HepG2 (cell line): ENCODE data around the gene CHST3. TPM values are rescaled to one million over a fixed set of nuclear protein-coding genes. Genes with fewer than 3 reads are reported as not detected.

Source experiments
- CREB1 ChIP-seq, 2 experiments: fragments of 450-650 bp in 1 of 2; IDR thresholded peaks; 2 replicates each; pipeline ENCODE4 v1.6.1; 2016 to 2017; ENCODE audit warnings: control low read depth in 1 of 2, mild to moderate bottlenecking in 1 of 2, missing compliant biosample characterization in 1 of 2, missing genetic modification characterization in 1 of 2
- HNF4G ChIP-seq, 2 experiments: sonication (generic) in 1 of 2; formaldehyde crosslinking in 1 of 2; IDR thresholded peaks; 2 replicates each; pipeline versions ENCODE4 v1.4.0 to v1.6.1; 2011 to 2020; ENCODE audit warnings: borderline replicate concordance in 2 of 2, low read depth in 2 of 2, mild to moderate bottlenecking in 2 of 2, low read length in 1 of 2, missing genetic modification reagents in 1 of 2, moderate library complexity in 1 of 2
- NFKBIZ ChIP-seq: IDR thresholded peaks from 2 replicates; pipeline ENCODE4 v1.6.1; 2018; ENCODE audit warnings: missing genetic modification reagents, missing compliant biosample characterization
- NR2F6 ChIP-seq, 2 experiments: IDR thresholded peaks; 2 replicates each; pipeline ENCODE4 v1.6.1; 2016; ENCODE audit warnings: antibody characterized with exemption in 1 of 2, mild to moderate bottlenecking in 1 of 2
- ZNF816 ChIP-seq: sonication (generic); formaldehyde crosslinking; IDR thresholded peaks from 2 replicates; pipeline ENCODE4 v1.8.0; 2022; ENCODE audit warnings: missing genetic modification reagents, mild to moderate bottlenecking, borderline replicate concordance
- polyA plus RNA-seq, 8 experiments: library from polyadenylated mRNA; depleted of rRNA in 3 of 8; stranded (reverse) in 7 of 8; unstranded in 1 of 8; fragments of >200 nt; fragmentation: Illumina TruSeq in 4 of 8; extraction: Trizol in 4 of 8; gene quantifications; 2 replicates each; pipeline versions ENCODE4 v1.2.1 to v1.2.3, GENCODE V29; 2011 to 2016; ENCODE audit warnings: low read depth in 4 of 8, missing spikeins in 1 of 8, mixed read lengths in 1 of 8; ENCODE audit not compliant: insufficient read depth in 1 of 8
- total RNA-seq, 5 experiments: library from RNA; depleted of rRNA; stranded (reverse); fragments of >200 nt; fragmentation: Illumina TruSeq; extraction: Trizol; gene quantifications; 2 replicates each; pipeline ENCODE4 v1.2.3, GENCODE V29; 2016; ENCODE audit warnings: low read depth in 1 of 5
- TF ChIP-seq, protein P1 (sequence below): sonication (generic); formaldehyde crosslinking; IDR thresholded peaks from 2 replicates; pipeline ENCODE4 v1.4.0; 2020; ENCODE audit warnings: mild to moderate bottlenecking, missing genetic modification reagents, borderline replicate concordance
- TF ChIP-seq, protein P2 (sequence below): sonication (generic); formaldehyde crosslinking; IDR thresholded peaks from 2 replicates; pipeline ENCODE4 v1.4.0; 2020; ENCODE audit warnings: missing genetic modification reagents
- TF ChIP-seq, protein P3 (sequence below): sonication (generic); IDR thresholded peaks from 2 replicates; pipeline ENCODE4 v1.6.1; 2016; ENCODE audit warnings: low read depth, borderline replicate concordance
- TF ChIP-seq, protein P4 (sequence below): IDR thresholded peaks from 2 replicates; pipeline ENCODE4 v1.6.1; 2016; ENCODE audit warnings: mild to moderate bottlenecking

CHST3 gene
- total and polyA plus RNA-seq, 2 of the 13 experiments (the other 11 are each of a cell fraction or from before 2014, with no cell fraction given), result 7.2 to 18.7 TPM

DNA sequence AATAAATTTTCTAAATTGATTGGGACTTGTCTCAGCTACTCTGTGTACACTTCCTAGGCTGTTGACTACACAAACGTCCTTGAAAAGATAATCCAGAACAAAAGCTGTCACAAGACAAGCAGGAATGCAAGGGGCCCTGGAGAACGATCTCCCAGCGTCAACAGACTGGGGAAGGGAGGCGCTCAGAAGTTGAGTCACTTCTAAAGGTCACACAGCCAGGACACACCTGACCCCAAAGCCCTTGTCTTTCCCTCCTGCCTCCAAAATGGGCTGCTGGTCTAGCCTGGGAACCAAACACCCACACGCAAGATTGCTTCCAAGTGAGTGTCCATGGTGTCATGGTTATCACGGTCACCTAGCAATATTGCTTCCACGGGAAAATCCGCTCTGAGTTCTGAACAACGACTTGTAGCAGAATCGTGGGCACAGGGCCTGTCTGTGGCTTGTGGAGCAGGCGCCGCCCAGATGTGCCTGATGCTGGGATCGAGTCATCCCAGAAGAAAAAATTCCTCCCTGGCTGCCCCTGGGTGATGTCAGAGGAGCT is 74.3 kb downstream of the CHST3 start (continued):
- TF ChIP-seq, protein P1, sequence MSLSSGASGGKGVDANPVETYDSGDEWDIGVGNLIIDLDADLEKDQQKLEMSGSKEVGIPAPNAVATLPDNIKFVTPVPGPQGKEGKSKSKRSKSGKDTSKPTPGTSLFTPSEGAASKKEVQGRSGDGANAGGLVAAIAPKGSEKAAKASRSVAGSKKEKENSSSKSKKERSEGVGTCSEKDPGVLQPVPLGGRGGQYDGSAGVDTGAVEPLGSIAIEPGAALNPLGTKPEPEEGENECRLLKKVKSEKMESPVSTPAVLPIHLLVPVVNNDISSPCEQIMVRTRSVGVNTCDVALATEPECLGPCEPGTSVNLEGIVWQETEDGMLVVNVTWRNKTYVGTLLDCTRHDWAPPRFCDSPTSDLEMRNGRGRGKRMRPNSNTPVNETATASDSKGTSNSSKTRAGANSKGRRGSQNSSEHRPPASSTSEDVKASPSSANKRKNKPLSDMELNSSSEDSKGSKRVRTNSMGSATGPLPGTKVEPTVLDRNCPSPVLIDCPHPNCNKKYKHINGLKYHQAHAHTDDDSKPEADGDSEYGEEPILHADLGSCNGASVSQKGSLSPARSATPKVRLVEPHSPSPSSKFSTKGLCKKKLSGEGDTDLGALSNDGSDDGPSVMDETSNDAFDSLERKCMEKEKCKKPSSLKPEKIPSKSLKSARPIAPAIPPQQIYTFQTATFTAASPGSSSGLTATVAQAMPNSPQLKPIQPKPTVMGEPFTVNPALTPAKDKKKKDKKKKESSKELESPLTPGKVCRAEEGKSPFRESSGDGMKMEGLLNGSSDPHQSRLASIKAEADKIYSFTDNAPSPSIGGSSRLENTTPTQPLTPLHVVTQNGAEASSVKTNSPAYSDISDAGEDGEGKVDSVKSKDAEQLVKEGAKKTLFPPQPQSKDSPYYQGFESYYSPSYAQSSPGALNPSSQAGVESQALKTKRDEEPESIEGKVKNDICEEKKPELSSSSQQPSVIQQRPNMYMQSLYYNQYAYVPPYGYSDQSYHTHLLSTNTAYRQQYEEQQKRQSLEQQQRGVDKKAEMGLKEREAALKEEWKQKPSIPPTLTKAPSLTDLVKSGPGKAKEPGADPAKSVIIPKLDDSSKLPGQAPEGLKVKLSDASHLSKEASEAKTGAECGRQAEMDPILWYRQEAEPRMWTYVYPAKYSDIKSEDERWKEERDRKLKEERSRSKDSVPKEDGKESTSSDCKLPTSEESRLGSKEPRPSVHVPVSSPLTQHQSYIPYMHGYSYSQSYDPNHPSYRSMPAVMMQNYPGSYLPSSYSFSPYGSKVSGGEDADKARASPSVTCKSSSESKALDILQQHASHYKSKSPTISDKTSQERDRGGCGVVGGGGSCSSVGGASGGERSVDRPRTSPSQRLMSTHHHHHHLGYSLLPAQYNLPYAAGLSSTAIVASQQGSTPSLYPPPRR (CRISPR knock-in tag), result peak; percentile 86; the same call in 1 of the 2 replicates
- TF ChIP-seq, protein P2, sequence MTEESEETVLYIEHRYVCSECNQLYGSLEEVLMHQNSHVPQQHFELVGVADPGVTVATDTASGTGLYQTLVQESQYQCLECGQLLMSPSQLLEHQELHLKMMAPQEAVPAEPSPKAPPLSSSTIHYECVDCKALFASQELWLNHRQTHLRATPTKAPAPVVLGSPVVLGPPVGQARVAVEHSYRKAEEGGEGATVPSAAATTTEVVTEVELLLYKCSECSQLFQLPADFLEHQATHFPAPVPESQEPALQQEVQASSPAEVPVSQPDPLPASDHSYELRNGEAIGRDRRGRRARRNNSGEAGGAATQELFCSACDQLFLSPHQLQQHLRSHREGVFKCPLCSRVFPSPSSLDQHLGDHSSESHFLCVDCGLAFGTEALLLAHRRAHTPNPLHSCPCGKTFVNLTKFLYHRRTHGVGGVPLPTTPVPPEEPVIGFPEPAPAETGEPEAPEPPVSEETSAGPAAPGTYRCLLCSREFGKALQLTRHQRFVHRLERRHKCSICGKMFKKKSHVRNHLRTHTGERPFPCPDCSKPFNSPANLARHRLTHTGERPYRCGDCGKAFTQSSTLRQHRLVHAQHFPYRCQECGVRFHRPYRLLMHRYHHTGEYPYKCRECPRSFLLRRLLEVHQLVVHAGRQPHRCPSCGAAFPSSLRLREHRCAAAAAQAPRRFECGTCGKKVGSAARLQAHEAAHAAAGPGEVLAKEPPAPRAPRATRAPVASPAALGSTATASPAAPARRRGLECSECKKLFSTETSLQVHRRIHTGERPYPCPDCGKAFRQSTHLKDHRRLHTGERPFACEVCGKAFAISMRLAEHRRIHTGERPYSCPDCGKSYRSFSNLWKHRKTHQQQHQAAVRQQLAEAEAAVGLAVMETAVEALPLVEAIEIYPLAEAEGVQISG (CRISPR knock-in tag), result 0 out of 2 replicates have a peak, but pooled peaks have one; percentile 43
- TF ChIP-seq NFKBIZ (peak; percentile 65; the same call in 1 of the 2 replicates), NR2F6 (IDR thresholded peaks at IDR 0.05) (peak; percentile 93), NR2F6 (CRISPR knock-in tag; IDR thresholded peaks at IDR 0.05) (peak; percentile 97), HNF4G (IDR thresholded peaks at IDR 0.05; ENCODE audit: borderline replicate concordance, low read depth, low read length) (peak; percentile 58; the same call in 1 of the 2 replicates), HNF4G (CRISPR knock-in tag; IDR thresholded peaks at IDR 0.05; ENCODE audit: borderline replicate concordance, low read depth) (peak; percentile 65; the same call in 1 of the 2 replicates), ZNF816 (CRISPR knock-in tag) (no peak), CREB1 (IDR thresholded peaks at IDR 0.05) (no peak), CREB1 (CRISPR knock-in tag; IDR thresholded peaks at IDR 0.05) (peak; percentile 64; the same call in 1 of the 2 replicates)
- TF ChIP-seq, protein P3, sequence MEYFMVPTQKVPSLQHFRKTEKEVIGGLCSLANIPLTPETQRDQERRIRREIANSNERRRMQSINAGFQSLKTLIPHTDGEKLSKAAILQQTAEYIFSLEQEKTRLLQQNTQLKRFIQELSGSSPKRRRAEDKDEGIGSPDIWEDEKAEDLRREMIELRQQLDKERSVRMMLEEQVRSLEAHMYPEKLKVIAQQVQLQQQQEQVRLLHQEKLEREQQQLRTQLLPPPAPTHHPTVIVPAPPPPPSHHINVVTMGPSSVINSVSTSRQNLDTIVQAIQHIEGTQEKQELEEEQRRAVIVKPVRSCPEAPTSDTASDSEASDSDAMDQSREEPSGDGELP, result 0 out of 2 replicates have a peak, but pooled peaks have one; percentile 63
- TF ChIP-seq, protein P4, sequence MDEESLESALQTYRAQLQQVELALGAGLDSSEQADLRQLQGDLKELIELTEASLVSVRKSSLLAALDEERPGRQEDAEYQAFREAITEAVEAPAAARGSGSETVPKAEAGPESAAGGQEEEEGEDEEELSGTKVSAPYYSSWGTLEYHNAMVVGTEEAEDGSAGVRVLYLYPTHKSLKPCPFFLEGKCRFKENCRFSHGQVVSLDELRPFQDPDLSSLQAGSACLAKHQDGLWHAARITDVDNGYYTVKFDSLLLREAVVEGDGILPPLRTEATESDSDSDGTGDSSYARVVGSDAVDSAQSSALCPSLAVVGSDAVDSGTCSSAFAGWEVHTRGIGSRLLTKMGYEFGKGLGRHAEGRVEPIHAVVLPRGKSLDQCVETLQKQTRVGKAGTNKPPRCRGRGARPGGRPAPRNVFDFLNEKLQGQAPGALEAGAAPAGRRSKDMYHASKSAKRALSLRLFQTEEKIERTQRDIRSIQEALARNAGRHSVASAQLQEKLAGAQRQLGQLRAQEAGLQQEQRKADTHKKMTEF (CRISPR knock-in tag), result peak; percentile 74
